ENCODE data around the gene SIX2.
A peak's percentile ranks its signal among the peaks of the same experiment; 100 is the strongest.

SIX2 gene

DNA sequence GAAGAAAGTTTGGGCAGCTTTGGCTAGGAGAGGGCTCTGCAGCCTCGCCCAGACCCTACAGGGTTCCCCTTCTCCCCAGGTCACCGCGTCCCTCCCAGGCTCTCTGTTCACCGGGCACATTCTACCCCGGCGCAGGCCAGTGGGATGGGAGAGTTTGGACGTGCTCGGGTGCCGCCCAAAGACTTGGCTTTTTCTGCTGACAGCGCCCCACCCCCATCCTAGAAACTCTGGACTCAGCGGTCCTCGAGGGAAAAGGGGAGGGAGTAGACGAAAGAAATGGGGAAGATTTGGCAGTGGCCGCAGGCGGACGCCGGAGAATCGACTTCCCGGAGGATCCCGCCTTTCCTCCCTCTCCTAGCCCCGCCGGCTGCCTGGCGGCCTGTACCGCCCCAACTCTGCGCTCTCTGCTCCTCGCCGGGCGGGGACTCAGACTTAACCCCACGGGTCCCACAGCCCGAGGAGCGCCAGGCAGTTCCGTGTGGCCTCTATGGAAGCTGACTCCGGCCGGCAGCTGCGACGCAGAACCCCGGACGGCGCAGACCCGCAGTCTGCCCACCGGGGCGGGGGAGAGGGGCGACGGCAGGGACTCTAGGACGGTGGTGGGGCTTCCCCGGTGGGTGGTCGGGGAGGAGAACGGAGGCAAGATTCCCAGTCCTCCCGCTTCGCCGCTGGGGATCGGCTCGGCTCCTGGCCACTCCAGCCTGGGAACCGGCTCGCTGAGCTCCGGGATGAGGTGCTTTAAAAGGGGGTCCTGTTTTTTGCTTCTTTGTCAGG lies 863 bp upstream of the SIX2 start:
- no peaks in the 10 kb centered on the region for H3K9me3 Mint-ChIP-seq
- H3K4me3 Mint-ChIP-seq: peak overlapping the region; percentile 26
- H3K27me3 Mint-ChIP-seq: peaks cover 46% of the 10 kb centered on the region
- H3K27ac Mint-ChIP-seq: no peak overlapping the region
- no peaks in the 10 kb centered on the region for H3K36me3 Mint-ChIP-seq
- peaks cover 25% of the 10 kb centered on the region for H3K4me1 Mint-ChIP-seq

GRCh38 chr2:45008296-45009129 lies 739 bp downstream of the SIX2 start:
- Mint-ChIP-seq H3K4me3 (peak overlapping the region; percentile 39), H3K4me1 (peaks cover 26% of the 10 kb centered on the region), H3K27me3 (peaks cover 43% of the 10 kb centered on the region), H3K36me3 (no peaks in the 10 kb centered on the region), H3K27ac (no peak overlapping the region), H3K9me3 (no peaks in the 10 kb centered on the region)

DNA sequence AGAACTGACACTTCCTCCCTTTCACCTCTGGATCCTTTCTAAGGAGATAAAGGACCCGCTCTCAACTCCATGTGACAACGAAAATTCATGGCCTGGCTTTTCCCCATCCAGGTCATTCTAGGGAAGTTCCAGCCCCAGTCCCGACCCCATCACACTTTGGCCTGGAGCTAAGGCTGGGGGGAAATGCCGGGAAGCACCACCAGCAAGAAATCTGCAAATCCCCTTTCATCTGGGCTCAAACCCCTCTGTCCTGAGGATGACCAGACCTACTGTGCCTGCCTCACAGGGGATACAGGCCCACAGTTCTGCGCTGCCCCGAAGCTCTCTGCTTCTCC lies 1.3 kb downstream of the SIX2 start:
- Mint-ChIP-seq H3K4me3 (peak overlapping the region; percentile 39), H3K27ac (no peak overlapping the region), H3K9me3 (no peaks in the 10 kb centered on the region), H3K4me1 (peaks cover 26% of the 10 kb centered on the region), H3K27me3 (peaks cover 48% of the 10 kb centered on the region), H3K36me3 (no peaks in the 10 kb centered on the region)

DNA sequence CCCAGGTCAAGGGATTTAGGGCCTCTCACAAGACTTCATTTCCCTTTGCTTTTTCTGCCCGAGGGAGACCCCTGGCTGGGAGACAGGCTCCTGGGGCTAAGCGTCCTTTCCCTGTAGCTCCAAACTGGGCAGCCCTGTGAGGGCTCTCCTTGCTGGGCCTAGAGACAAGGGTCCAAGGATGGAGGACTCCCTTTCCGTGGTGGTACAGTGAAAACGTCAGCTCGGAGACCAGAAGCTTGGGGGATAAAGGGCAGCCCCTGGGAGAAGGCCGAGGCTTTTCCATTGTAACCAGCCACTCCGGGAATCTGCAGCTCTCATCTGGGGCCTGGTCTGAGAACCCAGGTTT lies 2.3 kb downstream of the SIX2 start:
- Mint-ChIP-seq H3K4me1 (peaks cover 27% of the 10 kb centered on the region), H3K36me3 (no peaks in the 10 kb centered on the region), H3K4me3 (no peak overlapping the region), H3K9me3 (no peaks in the 10 kb centered on the region), H3K27me3 (peaks cover 45% of the 10 kb centered on the region), H3K27ac (no peak overlapping the region)

GRCh38 chr2:45006041-45006941 lies 3.0 kb downstream of the SIX2 start:
- Mint-ChIP-seq H3K4me1 (peaks cover 33% of the 10 kb centered on the region), H3K27ac (no peak overlapping the region), H3K9me3 (no peaks in the 10 kb centered on the region), H3K27me3 (peaks cover 45% of the 10 kb centered on the region), H3K4me3 (peak overlapping the region; percentile 9), H3K36me3 (no peaks in the 10 kb centered on the region)

GRCh38 chr2:45005261-45006002 lies 3.8 kb downstream of the SIX2 start:
- no peak overlapping the region for H3K27ac Mint-ChIP-seq
- H3K36me3 Mint-ChIP-seq: no peaks in the 10 kb centered on the region
- no peak overlapping the region for H3K4me3 Mint-ChIP-seq
- H3K4me1 Mint-ChIP-seq: peaks cover 32% of the 10 kb centered on the region
- no peaks in the 10 kb centered on the region for H3K9me3 Mint-ChIP-seq
- peaks cover 43% of the 10 kb centered on the region for H3K27me3 Mint-ChIP-seq

DNA sequence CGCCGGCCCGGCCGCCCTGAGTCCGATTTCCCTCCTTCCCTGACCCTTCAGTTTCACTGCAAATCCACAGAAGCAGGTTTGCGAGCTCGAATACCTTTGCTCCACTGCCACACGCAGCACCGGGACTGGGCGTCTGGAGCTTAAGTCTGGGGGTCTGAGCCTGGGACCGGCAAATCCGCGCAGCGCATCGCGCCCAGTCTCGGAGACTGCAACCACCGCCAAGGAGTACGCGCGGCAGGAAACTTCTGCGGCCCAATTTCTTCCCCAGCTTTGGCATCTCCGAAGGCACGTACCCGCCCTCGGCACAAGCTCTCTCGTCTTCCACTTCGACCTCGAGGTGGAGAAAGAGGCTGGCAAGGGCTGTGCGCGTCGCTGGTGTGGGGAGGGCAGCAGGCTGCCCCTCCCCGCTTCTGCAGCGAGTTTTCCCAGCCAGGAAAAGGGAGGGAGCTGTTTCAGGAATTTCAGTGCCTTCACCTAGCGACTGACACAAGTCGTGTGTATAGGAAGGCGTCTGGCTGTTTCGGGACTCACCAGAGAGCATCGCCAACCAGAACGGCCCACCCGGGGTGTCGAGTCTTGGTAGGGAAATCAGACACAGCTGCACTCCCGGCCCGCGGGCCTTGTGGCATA lies 4.6 kb downstream of the SIX2 start:
- H3K27me3 Mint-ChIP-seq: peaks cover 46% of the 10 kb centered on the region
- no peak overlapping the region for H3K27ac Mint-ChIP-seq
- no peak overlapping the region for H3K4me3 Mint-ChIP-seq
- H3K4me1 Mint-ChIP-seq: peaks cover 32% of the 10 kb centered on the region
- H3K9me3 Mint-ChIP-seq: no peaks in the 10 kb centered on the region
- H3K36me3 Mint-ChIP-seq: no peaks in the 10 kb centered on the region

GRCh38 chr2:45003579-45004551 lies 5.4 kb downstream of the SIX2 start:
- Mint-ChIP-seq H3K4me3 (no peak overlapping the region), H3K27ac (no peak overlapping the region), H3K9me3 (no peaks in the 10 kb centered on the region), H3K36me3 (no peaks in the 10 kb centered on the region), H3K27me3 (peaks cover 50% of the 10 kb centered on the region), H3K4me1 (peaks cover 32% of the 10 kb centered on the region)

DNA sequence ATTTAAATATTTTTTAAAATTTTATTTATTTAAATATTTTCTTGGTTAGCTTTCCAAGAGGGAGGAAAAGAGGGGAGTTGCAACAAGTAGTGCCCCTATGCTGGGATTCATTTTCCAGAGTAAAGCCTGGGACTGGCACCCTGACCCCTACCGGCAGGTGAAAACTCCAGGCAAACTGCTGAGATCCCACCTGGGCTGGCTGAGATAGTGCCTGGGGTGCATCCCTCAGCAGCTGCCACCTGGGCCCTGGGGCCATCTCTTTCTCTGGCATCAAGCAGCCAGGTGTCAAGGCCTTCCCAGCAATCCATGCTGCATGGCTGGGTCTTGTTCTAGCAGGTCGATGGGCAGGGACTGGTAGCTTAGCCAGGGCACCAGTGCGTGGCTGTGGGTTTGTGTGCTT lies 6.6 kb downstream of the SIX2 start:
- peaks cover 28% of the 10 kb centered on the region for H3K4me1 Mint-ChIP-seq
- no peaks in the 10 kb centered on the region for H3K9me3 Mint-ChIP-seq
- peak overlapping the region; percentile 15 for H3K27ac Mint-ChIP-seq
- peaks cover 54% of the 10 kb centered on the region for H3K27me3 Mint-ChIP-seq
- H3K36me3 Mint-ChIP-seq: no peaks in the 10 kb centered on the region
- no peak overlapping the region for H3K4me3 Mint-ChIP-seq

DNA sequence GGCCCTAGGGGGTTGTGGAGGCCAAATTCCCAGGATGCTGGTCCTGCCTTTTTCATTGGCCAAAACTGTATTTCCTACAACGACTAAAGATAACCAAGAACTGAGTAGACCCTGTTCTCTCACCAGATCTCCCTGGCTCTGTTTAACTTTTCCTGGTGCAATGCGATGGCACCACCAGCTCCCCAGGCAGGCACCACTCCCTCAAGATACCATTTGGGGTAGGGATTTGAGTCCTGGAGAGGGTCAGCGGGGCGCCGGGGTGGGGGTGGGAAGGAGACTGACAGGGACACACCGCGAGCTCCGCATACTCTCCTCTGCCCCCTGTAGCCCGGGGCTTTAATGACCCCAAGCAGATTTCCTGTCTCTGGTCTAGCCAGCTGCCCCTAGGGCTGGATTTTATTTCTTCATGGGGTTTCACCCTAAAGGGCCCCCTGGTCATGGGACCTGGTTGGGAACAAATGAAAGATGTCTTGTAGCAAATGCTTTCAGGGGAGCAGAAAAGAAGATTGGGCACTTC lies 7.3 kb downstream of the SIX2 start:
- H3K4me3 Mint-ChIP-seq: peak overlapping the region; percentile 57

DNA sequence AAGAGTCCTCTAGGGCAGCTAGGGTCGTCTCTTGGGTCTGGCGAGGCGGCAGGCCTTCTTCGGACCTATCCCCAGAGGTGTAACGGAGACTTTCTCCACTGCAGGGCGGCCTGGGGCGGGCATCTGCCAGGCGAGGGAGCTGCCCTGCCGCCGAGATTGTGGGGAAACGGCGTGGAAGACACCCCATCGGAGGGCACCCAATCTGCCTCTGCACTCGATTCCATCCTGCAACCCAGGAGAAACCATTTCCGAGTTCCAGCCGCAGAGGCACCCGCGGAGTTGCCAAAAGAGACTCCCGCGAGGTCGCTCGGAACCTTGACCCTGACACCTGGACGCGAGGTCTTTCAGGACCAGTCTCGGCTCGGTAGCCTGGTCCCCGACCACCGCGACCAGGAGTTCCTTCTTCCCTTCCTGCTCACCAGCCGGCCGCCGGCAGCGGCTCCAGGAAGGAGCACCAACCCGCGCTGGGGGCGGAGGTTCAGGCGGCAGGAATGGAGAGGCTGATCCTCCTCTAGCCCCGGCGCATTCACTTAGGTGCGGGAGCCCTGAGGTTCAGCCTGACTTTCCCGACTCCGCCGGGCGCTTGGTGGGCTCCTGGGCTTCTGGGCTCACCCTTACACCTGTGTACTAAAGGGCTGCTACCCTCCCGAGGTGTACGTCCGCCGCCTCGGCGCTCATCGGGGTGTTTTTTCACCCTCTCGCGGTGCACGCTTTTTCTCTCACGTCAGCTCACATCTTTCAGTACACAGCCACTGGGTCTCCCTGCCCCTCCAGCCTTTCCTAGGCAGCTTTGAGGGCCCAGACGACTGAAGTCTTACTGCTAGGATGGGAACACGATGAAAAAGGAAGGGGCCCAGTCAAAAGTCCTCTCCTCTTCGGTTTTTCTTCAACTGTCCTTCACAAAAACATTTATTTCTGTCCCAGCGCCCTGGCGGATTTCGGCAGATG lies 8.1 kb downstream of the SIX2 start:
- peaks cover 21% of the 10 kb centered on the region for H3K4me1 Mint-ChIP-seq
- no peaks in the 10 kb centered on the region for H3K36me3 Mint-ChIP-seq
- H3K27ac Mint-ChIP-seq: no peak overlapping the region
- H3K4me3 Mint-ChIP-seq: peak overlapping the region; percentile 57
- H3K9me3 Mint-ChIP-seq: no peaks in the 10 kb centered on the region
- peaks cover 56% of the 10 kb centered on the region for H3K27me3 Mint-ChIP-seq

More for the DNA sequence above, 7.3 kb downstream of the SIX2 start:
- Mint-ChIP-seq H3K4me1 (peaks cover 27% of the 10 kb centered on the region), H3K36me3 (no peaks in the 10 kb centered on the region), H3K27ac (no peak overlapping the region), H3K9me3 (no peaks in the 10 kb centered on the region), H3K27me3 (peaks cover 56% of the 10 kb centered on the region)

- no peaks in the 10 kb centered on the region for H3K36me3 Mint-ChIP-seq
- no peaks in the 10 kb centered on the region for H3K9me3 Mint-ChIP-seq
- H3K4me1 Mint-ChIP-seq: peaks cover 21% of the 10 kb centered on the region
- H3K27ac Mint-ChIP-seq: no peak overlapping the region
- no peak overlapping the region for H3K4me3 Mint-ChIP-seq
- peaks cover 58% of the 10 kb centered on the region for H3K27me3 Mint-ChIP-seq
Observed at GRCh38 chr2:45000341-45000901, 8.8 kb downstream of the SIX2 start.

Data from activated naive CD4-positive, alpha-beta T cell treated with anti-CD3 and anti-CD28 coated beads, Interleukin-2, amount 50 U/mL, for 24 hours (primary cell).